K562 (cell line): ENCODE data around the gene RPL36AL. TPM values are rescaled to one million over a fixed set of nuclear protein-coding genes. Genes with fewer than 3 reads are reported as not detected.

Experiments
- ATAC-seq: fragments of 200-7000 bp; cut with Tn5 transposase; 3 replicates; pipeline ENCODE4 v1.9.1; 2020; ENCODE audit warnings: moderate library complexity
- BruUV-seq: library from RNA; stranded (reverse); fragments of 400-500 nt; replicated peaks from 2 replicates; lab custom pipeline; 2021; lab: Mats Ljungman, UMichigan
- CTCF ChIA-PET: fragments of 300-600 bp; formaldehyde crosslinking; extraction: SDS; loops from one replicate; lab custom pipeline; 2021; ENCODE audit warnings: low intra/inter-chr PET ratio; lab: Yijun Ruan, JAX
- POLR2A ChIA-PET: fragments of 300-600, 350-650 bp; sonication (Branson Sonifier 250); formaldehyde crosslinking; extraction: SDS; loops from one replicate; lab custom pipeline; 2021; ENCODE audit warnings: antibody characterized with exemption, inconsistent platforms; lab: Yijun Ruan, JAX
- DNase-seq, 4 experiments: peaks; one replicate each; pipeline versions ENCODE4 v3.0.0 to v3.0.0-alpha.2; 2011 to 2018; ENCODE audit warnings: low spot score in 3 of 4, mixed read lengths in 3 of 4; ENCODE audit errors: extremely low read depth in 1 of 4
- FAIRE-seq: peaks from 2 replicates; lab custom pipeline; 2011; peaks lifted over from hg19 to GRCh38; lab: Jason Lieb, UNC
- H2AFZ ChIP-seq: 2 replicates; pipeline ENCODE4 v1.6.0; 2011; ENCODE audit warnings: low read depth, low read length, control low read depth, inconsistent platforms
- H3K27ac ChIP-seq: fragments of 200-600 bp; 3 replicates; pipeline ENCODE4 v1.8.0; 2011; ENCODE audit warnings: low read depth, mild to moderate bottlenecking, control low read depth, inconsistent platforms, low read length, moderate library complexity, mixed read lengths; ENCODE audit errors: extremely low read depth
- H3K27me3 ChIP-seq, 2 experiments: fragments of 300-600 bp in 1 of 2; 2 replicates in 1 of 2; 3 replicates in 1 of 2; pipeline versions ENCODE4 v1.6.0 to v1.8.0; 2011; ENCODE audit warnings: inconsistent platforms in 2 of 2, low read length in 2 of 2, mild to moderate bottlenecking in 1 of 2, mixed read lengths in 1 of 2, moderate library complexity in 1 of 2; ENCODE audit not compliant: control insufficient read depth in 2 of 2, insufficient read depth in 2 of 2
- H3K36me3 ChIP-seq: fragments of 300-600 bp; 3 replicates; pipeline ENCODE4 v1.8.0; 2011; ENCODE audit warnings: mild to moderate bottlenecking, low read length, inconsistent platforms; ENCODE audit not compliant: control insufficient read depth, insufficient read depth
- H3K4me1 ChIP-seq, 2 experiments: fragments of 200-600 bp in 1 of 2; replicated peaks in 1 of 2; 2 replicates in 1 of 2; 3 replicates in 1 of 2; pipeline versions ENCODE4 v1.5.1 to v1.8.0; 2011; ENCODE audit warnings: inconsistent platforms in 2 of 2, low read length in 2 of 2, mild to moderate bottlenecking in 1 of 2, mixed read lengths in 1 of 2, moderate library complexity in 1 of 2; ENCODE audit not compliant: control insufficient read depth in 2 of 2, insufficient read depth in 2 of 2
- H3K4me2 ChIP-seq: 2 replicates; pipeline ENCODE4 v1.6.1; 2011; ENCODE audit warnings: low read length, control low read depth, inconsistent platforms, mixed read lengths; ENCODE audit not compliant: insufficient read depth
- H3K4me3 ChIP-seq: fragments of 200-600 bp; sonication (generic), shearing (Covaris generic); 2 replicates; pipeline ENCODE4 v1.5.1; 2016; ENCODE audit warnings: control low read depth, inconsistent platforms
- H3K79me2 ChIP-seq: fragments of 200-600 bp; 3 replicates; pipeline ENCODE4 v1.8.0; 2011; ENCODE audit warnings: low read length, inconsistent platforms; ENCODE audit not compliant: control insufficient read depth, insufficient read depth
- H3K9ac ChIP-seq, 2 experiments: 2 replicates each; pipeline versions ENCODE4 v1.6.0 to v1.6.1; 2011; ENCODE audit warnings: low read depth in 2 of 2, low read length in 2 of 2, control low read depth in 1 of 2, inconsistent platforms in 1 of 2, mild to moderate bottlenecking in 1 of 2, mixed read lengths in 1 of 2; ENCODE audit not compliant: insufficient read depth in 1 of 2
- H3K9me1 ChIP-seq: one replicate; pipeline ENCODE4 v1.6.0; 2011; ENCODE audit warnings: inconsistent platforms, mild to moderate bottlenecking, low read length, moderate library complexity; ENCODE audit not compliant: control insufficient read depth, insufficient read depth
- H3K9me3 ChIP-seq: replicated peaks from 2 replicates; pipeline ENCODE4 v1.5.1; 2011; ENCODE audit warnings: low read depth, low read length, inconsistent platforms; ENCODE audit not compliant: control insufficient read depth, insufficient read depth
- H4K20me1 ChIP-seq: replicated peaks from 2 replicates; pipeline ENCODE4 v1.6.1; 2011; ENCODE audit warnings: low read length, inconsistent platforms, mixed read lengths; ENCODE audit not compliant: control insufficient read depth, insufficient read depth
- ELF1 ChIP-seq: fragments of 200-800 bp; sonication (Bioruptor generic); IDR thresholded peaks from 2 replicates; pipeline ENCODE4 v1.6.1; 2016; ENCODE audit warnings: missing genetic modification characterization, missing compliant biosample characterization
- HMGN3 ChIP-seq: IDR thresholded peaks from 2 replicates; pipeline ENCODE4 v1.6.1; 2011; ENCODE audit warnings: borderline replicate concordance, low read depth, mild to moderate bottlenecking, mixed read lengths, low read length; ENCODE audit not compliant: insufficient read length; ENCODE audit errors: extremely low read depth
- L3MBTL2 ChIP-seq: fragments of 450-650 bp; IDR thresholded peaks from 2 replicates; pipeline ENCODE4 v1.6.1; 2016; ENCODE audit warnings: mild to moderate bottlenecking, moderate library complexity
- LCOR ChIP-seq: sonication (generic); formaldehyde crosslinking; IDR thresholded peaks from 2 replicates; pipeline ENCODE4 v1.8.0; 2022; ENCODE audit warnings: mild to moderate bottlenecking, missing genetic modification reagents
- SAP30 ChIP-seq: fragments of 200-600 bp; sonication (generic); IDR thresholded peaks from 2 replicates; pipeline ENCODE4 v1.6.1; 2012; ENCODE audit warnings: borderline replicate concordance, low read depth, mild to moderate bottlenecking, moderate library complexity, low read length, control low read depth, inconsistent platforms; ENCODE audit not compliant: insufficient read depth, poor library complexity, severe bottlenecking
- TBP ChIP-seq: optimal IDR thresholded peaks from 2 replicates; pipeline ENCODE3; 2011; ENCODE audit warnings: low read depth, low read length, improper control_type of control experiment
- YY1 ChIP-seq, 3 experiments: IDR thresholded peaks; 2 replicates each; pipeline ENCODE4 v1.6.1; 2011; ENCODE audit warnings: low read length in 2 of 3, mild to moderate bottlenecking in 2 of 3, moderate library complexity in 2 of 3, borderline replicate concordance in 1 of 3, control low read depth in 1 of 3, low read depth in 1 of 3; ENCODE audit not compliant: insufficient read depth in 3 of 3, insufficient replicate concordance in 2 of 3, control insufficient read depth in 1 of 3, insufficient read length in 1 of 3; ENCODE audit errors: extremely low read depth in 1 of 3
- ZKSCAN8 ChIP-seq: fragments of 200-800 bp; sonication (Bioruptor generic); IDR thresholded peaks from 2 replicates; pipeline ENCODE4 v1.6.1; 2016; ENCODE audit warnings: missing genetic modification characterization, missing compliant biosample characterization
- ZNF445 ChIP-seq: fragments of 250-450 bp; sonication (Bioruptor Pico); IDR thresholded peaks from 2 replicates; pipeline ENCODE4 v1.4.0; 2020; ENCODE audit warnings: low read depth, mild to moderate bottlenecking, moderate library complexity
- WGBS: fragments of 100-300 bp; shearing (Covaris generic); methylation state at CpG from one replicate; pipeline ENCODE4 v1.1.6; 2016; ENCODE audit warnings: low coverage, mixed read lengths; ENCODE audit not compliant: insufficient coverage; ENCODE audit errors: missing lambda C conversion rate; 5-methylcytosine and 5-hydroxymethylcytosine counted together
- in situ Hi-C: fragments of 300-500 bp; cut with MboI; formaldehyde crosslinking; loops from 4 replicates; pipeline ENCODE4 v1.15.0; 2018; ENCODE audit warnings: inconsistent platforms, mixed read lengths
- intact Hi-C: fragments of 100-400 bp; cut with micrococcal nuclease; formaldehyde crosslinking; loops from 2 replicates; pipeline ENCODE4 v1.14.2; 2022
- polyA plus RNA-seq, 8 experiments: library from polyadenylated mRNA; depleted of rRNA in 4 of 8; stranded (reverse) in 5 of 8; unstranded in 3 of 8; fragments of >200 nt; fragmentation: Nextera tagmentation in 2 of 8; fragmentation: Illumina TruSeq in 1 of 8; extraction: Ambion mirVana in 2 of 8; extraction: Trizol in 1 of 8; gene quantifications; 2 replicates each; pipeline versions ENCODE4 v1.2.1 to v1.2.3, GENCODE V29; 2011 to 2014; ENCODE audit warnings: inconsistent platforms in 1 of 8, missing spikeins in 1 of 8
- total RNA-seq, 7 experiments: library from RNA; depleted of rRNA in 6 of 7; stranded (reverse); fragments of >200 nt in 6 of 7; fragmentation: Illumina TruSeq in 2 of 7; extraction: Trizol in 2 of 7; gene quantifications; 2 replicates each; pipeline versions ENCODE4 v1.2.1 to v1.2.3, GENCODE V29; 2011 to 2021; ENCODE audit warnings: low replicate concordance in 1 of 7
- TF ChIP-seq, protein P1 (sequence below), 2 experiments: IDR thresholded peaks; 2 replicates each; pipeline ENCODE4 v1.6.1; 2012; ENCODE audit warnings: improper control_type of control experiment in 2 of 2, low read depth in 2 of 2, low read length in 2 of 2, borderline replicate concordance in 1 of 2
- TF ChIP-seq, protein P2 (sequence below): sonication (generic); formaldehyde crosslinking; IDR thresholded peaks from 2 replicates; pipeline ENCODE4 v1.8.0; 2023; ENCODE audit warnings: mild to moderate bottlenecking, missing genetic modification reagents

RPL36AL gene
- total and polyA plus RNA-seq, 9 of the 15 experiments (the other 6 are each of a cell fraction or from before 2014, with no cell fraction given), result 146 to 674 (median 360) TPM

DNA sequence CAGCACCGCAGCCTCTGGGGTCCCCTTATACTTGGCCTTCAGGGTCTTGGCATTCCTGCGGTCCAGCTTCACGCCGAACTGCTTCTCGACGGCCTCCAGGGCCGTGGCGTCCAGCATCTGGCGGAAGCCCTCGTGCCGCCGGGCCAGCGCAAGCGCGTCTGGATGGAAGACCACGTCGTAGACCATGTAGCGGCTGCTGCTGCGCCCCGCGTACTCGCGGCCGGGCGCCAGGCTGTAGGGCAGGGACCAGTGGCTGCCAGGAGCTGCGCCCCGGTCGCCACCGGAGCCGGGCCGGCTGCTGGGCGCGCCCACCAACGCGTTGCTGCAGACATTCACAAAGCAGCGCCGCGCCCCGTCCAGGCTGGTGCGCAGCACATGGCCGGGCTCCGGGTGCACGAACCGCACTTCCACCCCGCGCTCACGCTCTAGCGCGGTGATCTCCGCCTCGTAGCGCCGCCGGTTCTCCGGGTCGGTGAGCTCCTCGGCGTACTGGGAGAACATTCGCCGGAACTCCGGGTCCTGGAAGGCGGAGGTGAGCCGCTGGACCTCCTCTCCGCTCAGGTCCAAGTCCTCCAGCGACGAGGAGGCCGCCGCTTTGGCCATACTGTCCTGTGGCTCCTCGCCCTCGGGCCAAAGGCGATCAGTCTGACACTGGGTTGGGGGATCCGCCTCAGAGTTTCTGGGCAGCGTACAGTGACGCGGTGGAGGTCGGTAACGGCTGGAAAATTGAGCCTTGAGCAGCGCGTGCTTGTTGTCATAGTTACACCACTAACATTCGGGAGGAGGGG is 14.3 kb upstream of the RPL36AL start, which contains the start of gene DNAAF2:
Gene DNAAF2, minus strand, starts transcription at position 698 of the 788 bp plus-strand sequence. Its CDS starts 95 bp downstream, at position 603.
- Histone ChIP-seq H2AFZ (peak within 1 kb of the TSS; percentile 85), H3K79me2 (peaks cover 96% of the 10 kb centered on the region), H3K4me3 (peak within 1 kb of the TSS; percentile 91), H3K9me1 (no peaks in the 10 kb centered on the region), H3K4me2 (peak within 1 kb of the TSS; percentile 92), H3K9ac (peak within 1 kb of the TSS; percentile 91 to 99), H3K4me1 (peaks cover 8 to 20% of the 10 kb centered on the region in 2 experiments; a peak in 4 of 5 replicates), H4K20me1 (no peaks in the 10 kb centered on the region), H3K36me3 (peaks cover 32% of the 10 kb centered on the region), H3K27ac (peak within 1 kb of the TSS; percentile 99), H3K27me3 (no peaks in the 10 kb centered on the region), H3K9me3 (no peaks in the 10 kb centered on the region)
- CTCF ChIA-PET, result interaction anchor here (0.6 kb wide), 1 partner anchor 470 kb away, joined by 3 read pairs; no protein-coding TSS in a partner anchor
- DNase-seq (peak; percentile 42 to 67 (median 48)), ATAC-seq (peak; percentile 54), FAIRE-seq (no peak)
- POLR2A ChIA-PET, result interaction anchor here (0.5 to 3.4 kb wide), 14 partner anchors 9 to 1203 kb away, joined by 3 to 25 read pairs (median 4); partner anchors contain the start of genes KLHDC2, LRR1, MGAT2 and RPL36AL
- WGBS, result 2% methylated on average over 38 of the region's 80 CpGs
- in situ Hi-C loops (loop anchor here (25.0 kb wide), 1 partner anchor 478 kb away; the partner anchor contains the start of gene VCPKMT), intact Hi-C loops (loop anchor here (1.0 to 5.0 kb wide), 4 partner anchors 54 to 218 kb away; partner anchors contain the start of genes KLHDC2, NEMF and POLE2)
- BruUV-seq, result TSS peak; percentile 50
- peak; percentile 19 for TF ChIP-seq TBP
- peak in 1 of 3 experiments; percentile 10 for TF ChIP-seq YY1 (IDR thresholded peaks at IDR 0.05; ENCODE audit: borderline replicate concordance in 1 of 3, control insufficient read depth in 1 of 3, extremely low read depth in 1 of 3, insufficient read depth in 3 of 3, insufficient read length in 1 of 3, insufficient replicate concordance in 2 of 3, low read depth in 1 of 3, low read length in 2 of 3)
- TF ChIP-seq, protein P1, sequence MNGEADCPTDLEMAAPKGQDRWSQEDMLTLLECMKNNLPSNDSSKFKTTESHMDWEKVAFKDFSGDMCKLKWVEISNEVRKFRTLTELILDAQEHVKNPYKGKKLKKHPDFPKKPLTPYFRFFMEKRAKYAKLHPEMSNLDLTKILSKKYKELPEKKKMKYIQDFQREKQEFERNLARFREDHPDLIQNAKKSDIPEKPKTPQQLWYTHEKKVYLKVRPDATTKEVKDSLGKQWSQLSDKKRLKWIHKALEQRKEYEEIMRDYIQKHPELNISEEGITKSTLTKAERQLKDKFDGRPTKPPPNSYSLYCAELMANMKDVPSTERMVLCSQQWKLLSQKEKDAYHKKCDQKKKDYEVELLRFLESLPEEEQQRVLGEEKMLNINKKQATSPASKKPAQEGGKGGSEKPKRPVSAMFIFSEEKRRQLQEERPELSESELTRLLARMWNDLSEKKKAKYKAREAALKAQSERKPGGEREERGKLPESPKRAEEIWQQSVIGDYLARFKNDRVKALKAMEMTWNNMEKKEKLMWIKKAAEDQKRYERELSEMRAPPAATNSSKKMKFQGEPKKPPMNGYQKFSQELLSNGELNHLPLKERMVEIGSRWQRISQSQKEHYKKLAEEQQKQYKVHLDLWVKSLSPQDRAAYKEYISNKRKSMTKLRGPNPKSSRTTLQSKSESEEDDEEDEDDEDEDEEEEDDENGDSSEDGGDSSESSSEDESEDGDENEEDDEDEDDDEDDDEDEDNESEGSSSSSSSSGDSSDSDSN (IDR thresholded peaks at IDR 0.05; ENCODE audit: borderline replicate concordance in 1 of 2, low read depth in 2 of 2, low read length in 2 of 2), result 0 out of 4 replicates have a peak, but pooled peaks have one; percentile 13 to 57
- peak; percentile 64 for TF ChIP-seq SAP30
- peak; percentile 7; the same call in 1 of the 2 replicates for TF ChIP-seq ELF1 (tag)
- no peak for TF ChIP-seq ZNF445 (CRISPR knock-in tag)
- TF ChIP-seq ZKSCAN8, result no peak
- peak; percentile 46; the same call in 1 of the 2 replicates for TF ChIP-seq LCOR (CRISPR knock-in tag)
- peak; percentile 26 for TF ChIP-seq HMGN3
- TF ChIP-seq, protein P2, sequence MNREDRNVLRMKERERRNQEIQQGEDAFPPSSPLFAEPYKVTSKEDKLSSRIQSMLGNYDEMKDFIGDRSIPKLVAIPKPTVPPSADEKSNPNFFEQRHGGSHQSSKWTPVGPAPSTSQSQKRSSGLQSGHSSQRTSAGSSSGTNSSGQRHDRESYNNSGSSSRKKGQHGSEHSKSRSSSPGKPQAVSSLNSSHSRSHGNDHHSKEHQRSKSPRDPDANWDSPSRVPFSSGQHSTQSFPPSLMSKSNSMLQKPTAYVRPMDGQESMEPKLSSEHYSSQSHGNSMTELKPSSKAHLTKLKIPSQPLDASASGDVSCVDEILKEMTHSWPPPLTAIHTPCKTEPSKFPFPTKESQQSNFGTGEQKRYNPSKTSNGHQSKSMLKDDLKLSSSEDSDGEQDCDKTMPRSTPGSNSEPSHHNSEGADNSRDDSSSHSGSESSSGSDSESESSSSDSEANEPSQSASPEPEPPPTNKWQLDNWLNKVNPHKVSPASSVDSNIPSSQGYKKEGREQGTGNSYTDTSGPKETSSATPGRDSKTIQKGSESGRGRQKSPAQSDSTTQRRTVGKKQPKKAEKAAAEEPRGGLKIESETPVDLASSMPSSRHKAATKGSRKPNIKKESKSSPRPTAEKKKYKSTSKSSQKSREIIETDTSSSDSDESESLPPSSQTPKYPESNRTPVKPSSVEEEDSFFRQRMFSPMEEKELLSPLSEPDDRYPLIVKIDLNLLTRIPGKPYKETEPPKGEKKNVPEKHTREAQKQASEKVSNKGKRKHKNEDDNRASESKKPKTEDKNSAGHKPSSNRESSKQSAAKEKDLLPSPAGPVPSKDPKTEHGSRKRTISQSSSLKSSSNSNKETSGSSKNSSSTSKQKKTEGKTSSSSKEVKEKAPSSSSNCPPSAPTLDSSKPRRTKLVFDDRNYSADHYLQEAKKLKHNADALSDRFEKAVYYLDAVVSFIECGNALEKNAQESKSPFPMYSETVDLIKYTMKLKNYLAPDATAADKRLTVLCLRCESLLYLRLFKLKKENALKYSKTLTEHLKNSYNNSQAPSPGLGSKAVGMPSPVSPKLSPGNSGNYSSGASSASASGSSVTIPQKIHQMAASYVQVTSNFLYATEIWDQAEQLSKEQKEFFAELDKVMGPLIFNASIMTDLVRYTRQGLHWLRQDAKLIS (CRISPR knock-in tag), result 0 out of 2 replicates have a peak, but pooled peaks have one; percentile 25
- peak; percentile 64; the same call in 1 of the 2 replicates for TF ChIP-seq L3MBTL2
